ENCODE measurements around the gene LIPC. TPM values are rescaled to one million over a fixed set of nuclear protein-coding genes. Genes with fewer than 3 reads are reported as not detected.

LIPC gene
- total and polyA plus RNA-seq, 9 of the 15 experiments (the other 6 are each of a cell fraction or from before 2014, with no cell fraction given) = 0.07 to 0.41 (median 0.11) TPM; not detected in 2

- no peak for TF ChIP-seq CTCFL (IDR thresholded peaks at IDR 0.05; ENCODE audit: borderline replicate concordance, insufficient read depth, low read depth, low read length, poor library complexity, severe bottlenecking)
- no peak for TF ChIP-seq ZNF3 (CRISPR knock-in tag; IDR thresholded peaks at IDR 0.05)
- TF ChIP-seq GATAD2A (IDR thresholded peaks at IDR 0.05) = 0 out of 2 replicates have a peak, but pooled peaks have one; percentile 8
- no peak for TF ChIP-seq ZNF280A (IDR thresholded peaks at IDR 0.05; ENCODE audit: low read depth, partially characterized antibody)
- TF ChIP-seq ASH1L (IDR thresholded peaks at IDR 0.05; ENCODE audit: borderline replicate concordance, low read depth, partially characterized antibody) = no peak
- TF ChIP-seq ZNF282 (CRISPR knock-in tag; IDR thresholded peaks at IDR 0.05) = no peak
- TF ChIP-seq HES1 (IDR thresholded peaks at IDR 0.05; ENCODE audit: low read depth) = no peak; the same call in 1 of the 2 replicates
- no peak for TF ChIP-seq RFX5 (IDR thresholded peaks at IDR 0.05; ENCODE audit: low read depth, low read length)
- no peak for TF ChIP-seq TSC22D4 (tag; IDR thresholded peaks at IDR 0.05)
- no peak for TF ChIP-seq HNRNPK (IDR thresholded peaks at IDR 0.05; ENCODE audit: low read depth, low read length, poor library complexity, severe bottlenecking)
- no peak for TF ChIP-seq ILF3 (IDR thresholded peaks at IDR 0.05; ENCODE audit: borderline replicate concordance)
- no peak for TF ChIP-seq NFIX (CRISPR knock-in tag; IDR thresholded peaks at IDR 0.05; ENCODE audit: low read depth)
- TF ChIP-seq GABPA (tag; conservative IDR thresholded peaks at IDR 0.05; ENCODE audit: low read depth) = no peak
- TF ChIP-seq NRF1 (conservative IDR thresholded peaks at IDR 0.05 in 1 of 2, IDR thresholded peaks at IDR 0.05 in 1 of 2) = no peak
- TF ChIP-seq POLR3G (IDR thresholded peaks at IDR 0.05; ENCODE audit: extremely low read depth, insufficient read length, insufficient replicate concordance) = no peak
- peak; percentile 62 to 84 for TF ChIP-seq KDM1A (IDR thresholded peaks at IDR 0.05)
- no peak for TF ChIP-seq SRSF9 (IDR thresholded peaks at IDR 0.05; ENCODE audit: borderline replicate concordance, low read depth, low read length)
- no peak for TF ChIP-seq KDM5B (IDR thresholded peaks at IDR 0.05; ENCODE audit: insufficient replicate concordance, low read depth, low read length)
- no peak for TF ChIP-seq SP1 (CRISPR knock-in tag; IDR thresholded peaks at IDR 0.05)
- TF ChIP-seq ZNF408 (CRISPR knock-in tag; IDR thresholded peaks at IDR 0.05; ENCODE audit: low read depth) = no peak
- peak; percentile 84; the same call in 1 of the 2 replicates for TF ChIP-seq JUN (IDR thresholded peaks at IDR 0.05; ENCODE audit: borderline replicate concordance, low read depth, low read length)
- no peak for TF ChIP-seq JUN (CRISPR knock-in tag; IDR thresholded peaks at IDR 0.05; ENCODE audit: borderline replicate concordance)
Observed at GRCh38 chr15:58546635-58547627, 115.1 kb downstream of the LIPC start (continued).
